GM18526 (cell line): ENCODE measurements around the gene TBC1D8.

ENCODE experiments used
- POLR2A ChIP-seq: IDR thresholded peaks from 3 replicates; pipeline ENCODE4 v1.6.1; 2011; ENCODE audit not compliant: insufficient read length; ENCODE audit errors: extremely low read depth

TBC1D8 gene

GRCh38 chr2:101175991-101176390 is 24.8 kb upstream of the TBC1D8 start:
- no peak for TF ChIP-seq POLR2A

DNA sequence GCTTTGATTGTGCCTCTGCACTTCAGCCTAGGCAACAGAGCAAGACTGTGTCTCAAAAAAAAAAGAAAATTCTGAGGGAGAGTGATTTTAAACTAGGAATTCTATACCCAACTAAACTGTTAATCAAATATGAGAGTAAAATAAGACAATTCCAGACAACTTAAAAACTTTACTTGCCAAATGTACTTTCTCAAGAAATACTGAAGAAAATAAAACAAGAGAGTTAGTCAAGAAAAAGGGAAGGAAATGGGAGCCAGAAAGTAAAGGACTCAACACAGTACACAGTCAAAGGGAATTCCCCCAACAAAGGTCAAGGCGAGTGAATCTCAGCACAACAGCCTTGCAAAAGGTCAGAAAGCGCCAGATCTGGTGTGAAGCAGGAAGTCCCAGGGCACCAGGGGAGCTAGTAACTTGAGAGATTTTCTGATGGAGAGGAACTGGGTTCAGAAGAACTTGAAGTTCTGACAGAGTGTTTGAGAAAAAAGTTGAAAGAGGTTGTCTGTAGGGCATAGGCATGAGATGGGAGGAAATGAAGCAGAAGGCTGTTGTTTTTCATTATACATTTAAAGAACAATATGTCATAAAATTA is 22.6 kb upstream of the TBC1D8 start:
- no peak for TF ChIP-seq POLR2A

GRCh38 chr2:101168706-101169105 is 17.5 kb upstream of the TBC1D8 start:
- TF ChIP-seq POLR2A = no peak

DNA sequence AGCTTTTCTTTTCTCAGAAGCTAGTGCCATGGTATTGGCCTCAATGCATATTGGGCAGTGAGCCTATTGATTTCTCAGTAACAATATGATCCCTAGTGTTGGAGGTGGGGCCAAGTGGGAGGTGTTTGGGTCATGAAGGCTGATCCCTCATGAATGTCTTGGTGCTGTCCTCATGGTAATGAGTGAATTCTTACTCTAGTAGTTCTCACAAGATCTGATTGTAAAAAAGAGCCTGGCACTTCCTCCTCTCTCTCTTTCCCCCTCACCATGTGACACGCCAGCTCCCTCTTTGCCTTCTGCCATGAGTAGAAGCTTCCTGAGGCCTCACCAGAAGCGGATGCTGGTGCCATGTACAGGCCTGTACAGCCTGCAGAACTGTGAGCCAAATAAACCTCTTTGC is 12.8 kb upstream of the TBC1D8 start:
- TF ChIP-seq POLR2A = no peak

GRCh38 chr2:101162561-101163330 is 11.6 kb upstream of the TBC1D8 start:
- TF ChIP-seq POLR2A = no peak

DNA sequence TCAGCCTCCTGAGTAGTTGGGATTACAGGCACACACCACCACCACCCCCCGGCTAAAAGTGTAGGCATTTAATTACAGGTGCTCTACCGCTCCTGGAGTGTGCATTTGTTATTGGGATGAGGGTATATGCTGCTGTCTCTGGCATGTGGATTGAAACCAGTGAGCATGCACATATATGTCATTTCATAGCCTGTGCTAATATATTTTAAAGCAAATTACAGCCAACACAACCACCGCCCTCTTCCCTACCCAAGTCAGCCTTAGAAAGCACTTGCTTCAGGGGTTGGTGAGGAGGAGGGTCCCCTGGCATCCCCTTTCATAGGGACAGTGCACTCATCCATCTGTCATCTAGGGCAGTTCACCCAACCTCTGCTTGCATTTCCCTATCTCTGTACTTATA is 10.5 kb upstream of the TBC1D8 start:
- TF ChIP-seq POLR2A = no peak

- TF ChIP-seq POLR2A = no peak
Observed at GRCh38 chr2:101160454-101160853, 9.3 kb upstream of the TBC1D8 start.

GRCh38 chr2:101159526-101159925 is 8.3 kb upstream of the TBC1D8 start:
- no peak for TF ChIP-seq POLR2A

GRCh38 chr2:101157272-101157671 is 6.1 kb upstream of the TBC1D8 start:
- no peak for TF ChIP-seq POLR2A

DNA sequence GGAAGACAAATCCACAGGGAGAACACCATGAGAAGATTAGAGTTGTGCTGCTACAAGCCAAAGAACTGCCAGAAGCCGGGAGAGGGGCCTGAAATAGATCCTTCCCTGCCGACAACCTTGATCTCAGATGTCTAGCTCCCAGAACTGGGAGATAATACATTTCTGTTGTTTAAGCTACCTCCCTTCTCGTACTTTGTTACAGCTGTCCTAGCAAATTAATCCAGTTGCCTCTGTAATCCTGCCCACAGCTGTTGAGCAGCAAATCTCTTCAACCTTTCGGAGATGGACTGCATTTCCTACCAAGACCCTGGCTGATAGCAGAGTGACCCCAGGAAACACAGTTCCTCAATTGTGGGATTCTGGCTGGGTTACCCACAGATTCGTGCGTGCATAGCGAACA is 2.6 kb upstream of the TBC1D8 start:
- TF ChIP-seq POLR2A = no peak

DNA sequence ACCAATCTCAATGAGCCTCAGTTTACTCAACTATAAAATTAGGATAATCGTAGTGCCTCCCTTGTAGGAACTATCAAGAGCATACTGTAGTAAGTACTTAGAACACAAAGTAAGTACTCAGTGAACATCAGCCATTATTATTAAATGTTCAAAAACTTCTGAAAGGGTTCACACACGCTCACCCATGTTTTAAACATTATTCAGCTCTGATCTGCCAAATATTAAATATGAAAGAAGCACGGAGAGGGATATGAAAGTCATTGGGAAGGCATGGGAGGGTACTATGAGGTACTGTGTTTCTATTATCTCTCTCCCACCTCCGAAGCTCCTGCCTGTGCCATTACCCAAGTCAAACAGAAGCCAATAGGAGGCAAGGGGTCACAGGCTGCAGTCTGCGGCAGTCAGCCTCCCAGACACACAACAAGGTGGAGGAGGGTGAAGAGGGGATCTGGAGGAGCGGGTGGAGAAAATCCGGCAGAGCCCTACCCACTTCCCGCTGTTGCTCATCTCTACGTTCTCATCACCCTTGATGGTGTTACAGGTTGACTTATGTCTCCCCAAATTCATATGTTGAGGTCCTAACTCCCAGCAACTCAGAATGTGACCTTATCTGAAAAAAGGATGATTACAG is 2.0 kb upstream of the TBC1D8 start:
- TF ChIP-seq POLR2A = no peak

DNA sequence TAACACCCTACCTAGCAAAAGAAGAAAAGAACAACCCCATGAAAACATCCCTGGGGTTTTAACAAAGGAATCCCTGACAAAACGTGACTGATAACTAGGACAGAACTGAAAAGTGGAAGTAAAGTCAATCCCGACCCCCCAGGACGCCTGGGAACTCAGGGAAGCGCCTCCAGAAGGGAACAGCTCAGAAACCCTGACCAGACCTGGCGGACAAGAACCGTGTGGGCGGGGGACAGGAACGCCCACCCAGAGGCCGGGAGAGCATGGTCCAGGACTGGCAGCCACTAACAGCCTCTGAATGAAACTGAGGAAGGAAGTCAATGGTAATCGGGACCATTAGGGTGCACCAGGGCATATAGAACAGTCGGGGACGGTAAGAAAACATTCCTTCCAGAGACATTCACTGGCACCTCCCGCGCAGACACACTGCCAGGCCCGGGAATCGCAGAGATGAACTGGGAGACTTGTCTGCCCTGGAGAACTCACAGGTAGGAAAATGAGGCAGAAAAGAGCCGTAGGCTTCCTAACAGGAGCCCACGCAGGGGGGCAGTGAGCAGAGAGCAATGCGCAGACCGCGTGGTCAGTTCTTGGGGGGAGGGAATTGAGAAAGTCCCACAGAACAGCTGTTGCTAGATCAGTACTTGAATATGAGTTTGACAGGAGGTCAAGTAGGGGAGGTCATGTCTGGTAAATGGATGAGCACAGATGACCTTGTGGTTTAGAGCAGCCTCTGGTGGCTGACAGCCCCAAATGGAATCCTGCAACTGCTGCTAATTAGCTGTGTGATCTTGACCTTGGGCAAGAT is 1.3 kb upstream of the TBC1D8 start:
- no peak for TF ChIP-seq POLR2A

- no peak for TF ChIP-seq POLR2A
Observed at GRCh38 chr2:101151859-101152271, 683 bp upstream of the TBC1D8 start.

GRCh38 chr2:101150306-101151145 is 656 bp downstream of the TBC1D8 start:
- TF ChIP-seq POLR2A = no peak
